Measurements from ENCODE around the gene MRPS9.

MRPS9 gene

GRCh38 chr2:105032476-105032875 lies 5.4 kb upstream of the MRPS9 start:
- TF ChIP-seq EZH2phosphoT487 (conservative IDR thresholded peaks at IDR 0.05; ENCODE audit: low read length), result no peak
- TF ChIP-seq, protein P1, sequence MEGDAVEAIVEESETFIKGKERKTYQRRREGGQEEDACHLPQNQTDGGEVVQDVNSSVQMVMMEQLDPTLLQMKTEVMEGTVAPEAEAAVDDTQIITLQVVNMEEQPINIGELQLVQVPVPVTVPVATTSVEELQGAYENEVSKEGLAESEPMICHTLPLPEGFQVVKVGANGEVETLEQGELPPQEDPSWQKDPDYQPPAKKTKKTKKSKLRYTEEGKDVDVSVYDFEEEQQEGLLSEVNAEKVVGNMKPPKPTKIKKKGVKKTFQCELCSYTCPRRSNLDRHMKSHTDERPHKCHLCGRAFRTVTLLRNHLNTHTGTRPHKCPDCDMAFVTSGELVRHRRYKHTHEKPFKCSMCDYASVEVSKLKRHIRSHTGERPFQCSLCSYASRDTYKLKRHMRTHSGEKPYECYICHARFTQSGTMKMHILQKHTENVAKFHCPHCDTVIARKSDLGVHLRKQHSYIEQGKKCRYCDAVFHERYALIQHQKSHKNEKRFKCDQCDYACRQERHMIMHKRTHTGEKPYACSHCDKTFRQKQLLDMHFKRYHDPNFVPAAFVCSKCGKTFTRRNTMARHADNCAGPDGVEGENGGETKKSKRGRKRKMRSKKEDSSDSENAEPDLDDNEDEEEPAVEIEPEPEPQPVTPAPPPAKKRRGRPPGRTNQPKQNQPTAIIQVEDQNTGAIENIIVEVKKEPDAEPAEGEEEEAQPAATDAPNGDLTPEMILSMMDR (IDR thresholded peaks at IDR 0.05; ENCODE audit: insufficient read depth, low read length, poor library complexity, severe bottlenecking), result no peak
- no peak overlapping the region for H3K4me2 ChIP-seq (ENCODE audit: low read depth, low read length, poor library complexity, severe bottlenecking)
- H3K9ac ChIP-seq (ENCODE audit: low read length), result no peak overlapping the region

DNA sequence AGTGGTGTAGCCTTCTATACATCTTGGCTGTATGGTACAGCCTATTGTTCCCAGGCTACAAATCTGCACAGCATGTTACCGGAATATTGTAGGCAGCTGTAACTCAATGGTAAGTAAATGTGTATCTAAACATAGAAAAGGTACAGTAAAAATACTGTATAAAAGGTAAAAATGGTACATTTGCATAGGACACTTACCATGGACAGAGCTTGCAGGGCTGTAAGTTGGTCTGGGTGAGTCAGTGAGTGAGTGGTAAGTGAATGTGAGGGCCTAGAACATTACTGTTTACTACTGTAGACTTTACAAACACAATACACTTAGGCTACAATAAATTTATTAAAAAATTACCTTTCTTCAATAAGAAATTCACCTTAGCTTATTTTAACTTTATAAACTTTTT lies 3.7 kb upstream of the MRPS9 start:
- Histone ChIP-seq H3F3A (ENCODE audit: insufficient read depth) (no peaks in the 10 kb centered on the region), H3K9ac (ENCODE audit: low read length) (no peak overlapping the region), H3K9me3 (ENCODE audit: insufficient read depth, low read length) (no peaks in the 10 kb centered on the region), H2AFZ (ENCODE audit: low read depth, low read length, severe bottlenecking) (no peak overlapping the region), H3K79me2 (ENCODE audit: insufficient read depth, low read length) (peaks cover 10% of the 10 kb centered on the region; the same call in 1 of the 2 replicates), H3K27ac (ENCODE audit: low read depth, low read length) (no peak overlapping the region), H4K20me1 (ENCODE audit: low read depth, low read length) (no peaks in the 10 kb centered on the region), H3K36me3 (ENCODE audit: low read length) (no peaks in the 10 kb centered on the region; the same call in 1 of the 2 replicates), H3K4me3 (ENCODE audit: insufficient read depth, low read length, poor library complexity, severe bottlenecking) (no peak overlapping the region), H3K27me3 (ENCODE audit: low read length) (no peaks in the 10 kb centered on the region), H3K9me2 (replicated peaks; ENCODE audit: insufficient read depth, low read length) (no peaks in the 10 kb centered on the region), H3K4me2 (ENCODE audit: low read depth, low read length, poor library complexity, severe bottlenecking) (no peak overlapping the region)
- TF ChIP-seq, protein P1 (IDR thresholded peaks at IDR 0.05; ENCODE audit: insufficient read depth, low read length, poor library complexity, severe bottlenecking), result no peak
- TF ChIP-seq EZH2phosphoT487 (conservative IDR thresholded peaks at IDR 0.05; ENCODE audit: low read length), result no peak

More at GRCh38 chr2:105032476-105032875, 5.4 kb upstream of the MRPS9 start:
- H3K9me2 ChIP-seq (replicated peaks; ENCODE audit: insufficient read depth, low read length), result no peaks in the 10 kb centered on the region
- no peaks in the 10 kb centered on the region for H3K9me3 ChIP-seq (ENCODE audit: insufficient read depth, low read length)
- no peak overlapping the region for H3K27ac ChIP-seq (ENCODE audit: low read depth, low read length)
- no peaks in the 10 kb centered on the region for H3K27me3 ChIP-seq (ENCODE audit: low read length)
- no peak overlapping the region for H3K4me3 ChIP-seq (ENCODE audit: insufficient read depth, low read length, poor library complexity, severe bottlenecking)
- no peaks in the 10 kb centered on the region for H3F3A ChIP-seq (ENCODE audit: insufficient read depth)
- no peaks in the 10 kb centered on the region for H3K79me2 ChIP-seq (ENCODE audit: insufficient read depth, low read length)
- no peaks in the 10 kb centered on the region for H4K20me1 ChIP-seq (ENCODE audit: low read depth, low read length)
- no peaks in the 10 kb centered on the region for H3K36me3 ChIP-seq (ENCODE audit: low read length)
- H2AFZ ChIP-seq (ENCODE audit: low read depth, low read length, severe bottlenecking), result no peak overlapping the region

GRCh38 chr2:105038383-105039061 lies 653 bp downstream of the MRPS9 start:
- peaks cover 26% of the 10 kb centered on the region; the same call in 1 of the 2 replicates for H3K79me2 ChIP-seq (ENCODE audit: insufficient read depth, low read length)

More at GRCh38 chr2:105038383-105039061, 653 bp downstream of the MRPS9 start:
- Histone ChIP-seq H3K9me2 (replicated peaks; ENCODE audit: insufficient read depth, low read length) (no peaks in the 10 kb centered on the region), H3F3A (ENCODE audit: insufficient read depth) (no peaks in the 10 kb centered on the region; the same call in 1 of the 2 replicates), H3K4me2 (ENCODE audit: low read depth, low read length, poor library complexity, severe bottlenecking) (peak overlapping the region; percentile 75), H3K4me3 (ENCODE audit: insufficient read depth, low read length, poor library complexity, severe bottlenecking) (peak overlapping the region; percentile 85), H3K9ac (ENCODE audit: low read length) (peak overlapping the region; percentile 78), H3K27me3 (ENCODE audit: low read length) (no peaks in the 10 kb centered on the region), H4K20me1 (ENCODE audit: low read depth, low read length) (no peaks in the 10 kb centered on the region), H2AFZ (ENCODE audit: low read depth, low read length, severe bottlenecking) (peak overlapping the region; percentile 87), H3K9me3 (ENCODE audit: insufficient read depth, low read length) (no peaks in the 10 kb centered on the region), H3K36me3 (ENCODE audit: low read length) (peaks cover 5% of the 10 kb centered on the region), H3K27ac (ENCODE audit: low read depth, low read length) (no peak overlapping the region)
- TF ChIP-seq, protein P1 (IDR thresholded peaks at IDR 0.05; ENCODE audit: insufficient read depth, low read length, poor library complexity, severe bottlenecking), result no peak
